PC-9 (cell line): Measurements from ENCODE around the gene ARL8A.

ENCODE experiments used
- EZH2 ChIP-seq: fragments of 200-600 bp; sonication (generic); IDR thresholded peaks from 2 replicates; pipeline ENCODE4 v1.8.0; 2017; ENCODE audit warnings: antibody characterized with exemption, low read depth
- TF ChIP-seq, protein P1 (sequence below): fragments of 200-600 bp; sonication (generic); conservative IDR thresholded peaks from 2 replicates; pipeline ENCODE4 v1.6.1; 2017; ENCODE audit warnings: mixed run types, antibody characterized with exemption, mild to moderate bottlenecking, moderate library complexity

DNA sequence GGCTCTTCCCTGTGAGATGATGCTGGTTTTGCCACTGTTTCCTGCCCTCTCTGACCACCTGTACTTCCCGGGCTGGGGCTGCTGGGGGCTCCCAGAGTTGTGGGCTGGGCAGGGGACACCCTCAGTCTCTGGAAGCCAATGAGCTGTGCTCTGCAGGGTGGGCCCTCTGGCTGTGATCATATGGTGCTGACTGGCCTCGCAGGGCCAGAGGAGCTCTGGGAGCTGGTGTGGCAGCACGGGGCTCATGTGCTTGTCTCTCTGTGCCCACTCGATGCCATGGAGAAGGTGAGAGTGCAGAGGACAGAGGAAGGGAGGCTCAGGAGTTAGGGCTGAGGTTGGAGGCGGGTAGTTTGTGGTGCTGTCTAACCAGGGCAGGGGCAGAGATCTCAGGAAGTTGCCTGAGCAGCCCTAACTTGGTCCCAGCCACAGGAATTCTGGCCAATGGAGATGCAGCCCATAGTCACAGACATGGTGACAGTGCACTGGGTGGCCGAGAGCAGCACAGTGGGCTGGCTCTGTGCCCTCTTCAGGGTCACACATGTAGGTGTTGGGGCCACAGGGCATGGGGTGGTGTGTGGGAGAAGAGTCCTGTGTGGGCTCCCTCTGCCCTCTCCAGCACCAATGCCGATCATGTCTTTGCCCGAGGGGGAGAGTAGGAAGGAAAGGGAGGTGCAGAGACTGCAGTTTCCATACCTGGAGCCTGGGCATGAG lies 43.3 kb upstream of the ARL8A start:
- TF ChIP-seq, protein P1, sequence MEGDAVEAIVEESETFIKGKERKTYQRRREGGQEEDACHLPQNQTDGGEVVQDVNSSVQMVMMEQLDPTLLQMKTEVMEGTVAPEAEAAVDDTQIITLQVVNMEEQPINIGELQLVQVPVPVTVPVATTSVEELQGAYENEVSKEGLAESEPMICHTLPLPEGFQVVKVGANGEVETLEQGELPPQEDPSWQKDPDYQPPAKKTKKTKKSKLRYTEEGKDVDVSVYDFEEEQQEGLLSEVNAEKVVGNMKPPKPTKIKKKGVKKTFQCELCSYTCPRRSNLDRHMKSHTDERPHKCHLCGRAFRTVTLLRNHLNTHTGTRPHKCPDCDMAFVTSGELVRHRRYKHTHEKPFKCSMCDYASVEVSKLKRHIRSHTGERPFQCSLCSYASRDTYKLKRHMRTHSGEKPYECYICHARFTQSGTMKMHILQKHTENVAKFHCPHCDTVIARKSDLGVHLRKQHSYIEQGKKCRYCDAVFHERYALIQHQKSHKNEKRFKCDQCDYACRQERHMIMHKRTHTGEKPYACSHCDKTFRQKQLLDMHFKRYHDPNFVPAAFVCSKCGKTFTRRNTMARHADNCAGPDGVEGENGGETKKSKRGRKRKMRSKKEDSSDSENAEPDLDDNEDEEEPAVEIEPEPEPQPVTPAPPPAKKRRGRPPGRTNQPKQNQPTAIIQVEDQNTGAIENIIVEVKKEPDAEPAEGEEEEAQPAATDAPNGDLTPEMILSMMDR: no peak
- no peak for TF ChIP-seq EZH2
